HPDE6-E6E7 (cell line): ENCODE measurements around the gene GALNT16.

Source experiments
- DNase-seq: peaks from one replicate; pipeline ENCODE4 v3.0.0; 2011; ENCODE audit warnings: missing footprints; ENCODE audit errors: extremely low spot score

GALNT16 gene

DNA sequence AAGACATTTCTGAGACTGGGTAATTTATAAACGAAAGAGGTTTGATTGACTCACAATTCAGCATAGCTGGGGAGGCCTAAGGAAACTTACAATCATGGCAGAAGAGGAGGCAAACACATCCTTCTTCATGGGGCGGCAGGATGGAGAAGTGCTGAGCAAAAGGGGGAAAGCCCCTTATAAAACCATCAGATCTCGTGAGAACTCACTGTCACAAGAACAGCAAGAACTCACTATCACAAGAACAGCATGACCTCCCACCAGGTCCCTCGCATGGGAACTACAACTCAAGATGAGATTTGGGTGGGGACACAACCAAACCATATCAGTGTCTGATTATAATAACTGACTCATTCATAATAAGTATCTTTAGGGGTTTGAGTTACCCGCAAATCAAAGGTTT is 144.9 kb downstream of the GALNT16 start:
- no peak for DNase-seq

GRCh38 chr14:69405762-69406161 is 145.8 kb downstream of the GALNT16 start:
- DNase-seq = no peak
